Epithelial cell of proximal tubule (primary cell): ENCODE results near the gene CNNM4. TPM values are rescaled to one million over a fixed set of nuclear protein-coding genes. Genes with fewer than 3 reads are reported as not detected.

Experiments
- DNase-seq: peaks from one replicate; pipeline ENCODE4 v3.0.0-alpha.2; 2011; ENCODE audit warnings: low read depth
- H3K4me3 ChIP-seq: 2 replicates; pipeline ENCODE4 v1.5.1; 2011; ENCODE audit warnings: low read depth, mild to moderate bottlenecking, low read length
- total RNA-seq: library from RNA; depleted of rRNA; stranded (reverse); fragments of >200 nt; gene quantifications from 2 replicates; pipeline ENCODE4 v1.2.3, GENCODE V29; 2015
- TF ChIP-seq, protein P1 (sequence below): conservative IDR thresholded peaks from 2 replicates; pipeline ENCODE4 v1.5.1; 2012; ENCODE audit warnings: low read depth, mild to moderate bottlenecking, low read length

Gene CNNM4
- total RNA-seq, 1 donor from 2014 or later, result 5.7 TPM

DNA sequence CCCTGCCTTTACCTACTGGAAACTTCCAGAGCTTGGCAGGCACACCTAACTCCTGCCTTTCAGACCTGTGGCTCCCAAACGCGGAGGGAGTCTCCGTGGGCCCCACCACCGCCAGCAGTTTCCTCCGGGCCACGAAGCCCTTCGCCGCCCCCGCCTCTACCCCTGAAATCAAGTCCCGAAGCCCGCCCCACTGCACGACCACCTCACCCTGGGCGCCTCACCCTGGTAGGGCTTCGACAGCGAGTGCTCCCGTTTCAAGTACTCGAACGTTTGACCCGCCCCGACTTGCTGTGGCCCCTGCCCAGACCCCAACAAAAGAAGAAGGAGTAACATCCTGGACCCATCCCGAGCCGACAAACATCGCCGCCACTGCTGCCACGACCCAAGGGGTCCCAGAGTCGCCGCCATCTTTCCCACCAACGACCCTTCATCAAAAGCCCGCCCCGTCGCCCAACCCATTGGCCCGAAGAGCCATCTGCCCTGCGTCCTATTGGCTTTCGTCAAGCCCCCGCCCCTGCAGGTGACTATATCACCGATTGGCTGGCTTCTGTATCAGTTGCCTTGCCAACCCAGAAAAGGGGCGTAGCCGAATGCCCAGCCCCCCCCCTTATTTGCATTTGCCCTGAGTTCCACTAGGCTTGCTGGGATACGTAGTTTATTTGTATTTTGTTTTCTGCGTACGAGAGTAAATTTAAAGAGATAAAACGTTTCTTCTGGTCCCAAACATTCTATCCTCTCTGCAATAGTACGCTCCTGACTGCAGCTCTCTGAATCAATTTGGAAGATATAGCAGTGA, 20.9 kb upstream of the CNNM4 start, which contains the start of gene LMAN2L:
LMAN2L (minus strand) TSS at position 432 of the 796 bp plus-strand sequence; CDS start at position 408, 24 bp downstream.
- TF ChIP-seq, protein P1, sequence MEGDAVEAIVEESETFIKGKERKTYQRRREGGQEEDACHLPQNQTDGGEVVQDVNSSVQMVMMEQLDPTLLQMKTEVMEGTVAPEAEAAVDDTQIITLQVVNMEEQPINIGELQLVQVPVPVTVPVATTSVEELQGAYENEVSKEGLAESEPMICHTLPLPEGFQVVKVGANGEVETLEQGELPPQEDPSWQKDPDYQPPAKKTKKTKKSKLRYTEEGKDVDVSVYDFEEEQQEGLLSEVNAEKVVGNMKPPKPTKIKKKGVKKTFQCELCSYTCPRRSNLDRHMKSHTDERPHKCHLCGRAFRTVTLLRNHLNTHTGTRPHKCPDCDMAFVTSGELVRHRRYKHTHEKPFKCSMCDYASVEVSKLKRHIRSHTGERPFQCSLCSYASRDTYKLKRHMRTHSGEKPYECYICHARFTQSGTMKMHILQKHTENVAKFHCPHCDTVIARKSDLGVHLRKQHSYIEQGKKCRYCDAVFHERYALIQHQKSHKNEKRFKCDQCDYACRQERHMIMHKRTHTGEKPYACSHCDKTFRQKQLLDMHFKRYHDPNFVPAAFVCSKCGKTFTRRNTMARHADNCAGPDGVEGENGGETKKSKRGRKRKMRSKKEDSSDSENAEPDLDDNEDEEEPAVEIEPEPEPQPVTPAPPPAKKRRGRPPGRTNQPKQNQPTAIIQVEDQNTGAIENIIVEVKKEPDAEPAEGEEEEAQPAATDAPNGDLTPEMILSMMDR, result peak; percentile 4
- DNase-seq, result peak; percentile 59
- H3K4me3 ChIP-seq, result peak within 1 kb of the TSS; percentile 93

DNA sequence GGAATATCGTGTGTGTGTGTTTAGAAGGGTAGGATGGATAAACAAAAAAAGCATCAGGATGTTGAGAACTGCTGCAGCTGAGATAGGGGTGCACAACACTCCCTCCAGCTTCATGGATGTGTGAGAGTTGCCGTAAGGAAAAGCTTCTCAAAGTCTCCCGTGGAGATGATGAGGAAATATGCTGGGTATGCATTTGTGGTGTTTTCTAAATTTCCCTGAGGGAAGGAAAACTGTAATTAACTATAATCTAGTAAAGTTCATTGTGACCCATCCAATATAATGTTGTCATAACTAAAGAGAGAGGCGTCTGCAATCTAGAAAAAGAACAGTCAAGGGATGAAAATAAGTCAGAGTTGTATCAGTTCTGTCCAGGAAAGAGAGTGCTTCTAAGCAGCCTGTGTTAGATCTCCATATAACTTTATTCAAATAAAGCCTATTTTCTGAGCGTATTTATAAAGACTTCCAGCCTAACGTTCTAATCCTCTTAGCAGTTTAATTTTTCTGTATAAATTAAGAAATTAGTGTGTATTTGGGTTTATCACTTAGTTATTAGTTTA, 13.6 kb upstream of the CNNM4 start:
- DNase-seq, result no peak
- TF ChIP-seq, protein P1, result no peak
- H3K4me3 ChIP-seq, result no peak overlapping the region

DNA sequence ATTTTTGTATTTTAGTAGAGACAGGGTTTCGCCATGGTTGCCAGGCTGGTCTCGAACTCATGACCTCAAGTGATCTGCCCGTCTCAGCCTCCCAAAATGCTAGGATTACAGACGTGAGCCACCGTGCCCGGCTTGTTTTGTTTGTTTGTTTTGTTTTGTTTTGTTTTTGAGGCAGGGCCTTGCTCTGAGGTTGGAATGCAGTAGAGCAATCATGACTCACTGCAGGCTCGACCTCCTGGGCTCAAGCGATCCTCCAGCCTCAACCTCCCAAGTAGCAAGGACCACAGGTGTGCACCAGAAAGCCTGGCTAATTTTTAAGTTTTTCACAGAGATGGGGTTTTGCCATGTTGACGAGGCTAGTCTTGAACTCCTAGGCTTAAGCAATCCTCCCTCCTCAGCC, 8.9 kb upstream of the CNNM4 start:
- TF ChIP-seq, protein P1, result no peak
- no peak overlapping the region for H3K4me3 ChIP-seq
- DNase-seq, result no peak

DNA sequence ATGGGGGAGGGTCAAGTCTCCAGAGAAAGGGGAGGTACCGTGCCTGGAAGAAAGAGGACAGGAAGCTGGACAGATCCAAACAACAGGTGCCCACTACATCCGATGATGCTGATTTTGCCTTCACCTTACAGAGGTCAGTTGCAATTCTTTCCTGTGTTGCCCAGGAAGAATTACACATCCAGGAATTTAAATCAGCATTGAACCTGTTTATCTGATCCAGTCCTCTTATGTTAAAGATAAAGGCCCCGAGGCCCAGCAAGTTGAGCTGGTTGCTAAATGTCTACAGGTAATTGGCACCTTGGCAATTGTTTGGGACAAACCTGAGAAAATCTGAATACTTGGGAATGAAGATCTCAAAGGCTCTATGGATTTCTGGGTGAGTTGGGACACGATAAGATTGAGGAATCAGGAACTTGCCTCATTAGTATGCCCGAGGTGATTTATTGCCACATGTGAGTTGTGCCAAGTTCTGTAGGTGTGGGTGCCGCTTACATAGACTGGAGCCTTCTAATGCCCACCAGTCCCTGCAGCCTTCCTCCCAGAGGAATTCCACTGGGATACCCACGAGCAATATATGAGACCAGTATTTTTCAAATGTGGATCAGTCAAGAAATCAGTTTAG, 6.9 kb upstream of the CNNM4 start:
- TF ChIP-seq, protein P1, result no peak
- DNase-seq, result no peak
- H3K4me3 ChIP-seq, result no peak overlapping the region

DNA sequence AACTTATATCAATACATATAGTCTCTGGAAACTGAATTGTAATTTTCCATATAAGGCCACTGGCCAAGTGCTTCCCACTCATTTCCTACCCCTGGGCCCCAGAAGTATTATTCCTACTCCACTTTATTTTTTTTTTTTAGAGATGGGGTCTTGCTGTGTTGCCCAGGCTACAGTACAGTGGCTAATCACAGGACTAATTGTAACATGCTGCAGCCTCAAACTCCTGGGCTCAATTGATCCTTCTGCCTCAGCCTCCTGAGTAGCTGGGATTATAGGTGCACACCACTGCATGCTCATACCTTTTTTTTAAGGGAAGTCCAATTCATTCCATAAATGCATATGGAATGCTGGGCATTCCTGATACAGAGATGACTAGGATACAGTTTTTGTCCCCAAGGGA, 6.4 kb upstream of the CNNM4 start:
- TF ChIP-seq, protein P1, result no peak
- H3K4me3 ChIP-seq, result no peak overlapping the region
- no peak for DNase-seq

DNA sequence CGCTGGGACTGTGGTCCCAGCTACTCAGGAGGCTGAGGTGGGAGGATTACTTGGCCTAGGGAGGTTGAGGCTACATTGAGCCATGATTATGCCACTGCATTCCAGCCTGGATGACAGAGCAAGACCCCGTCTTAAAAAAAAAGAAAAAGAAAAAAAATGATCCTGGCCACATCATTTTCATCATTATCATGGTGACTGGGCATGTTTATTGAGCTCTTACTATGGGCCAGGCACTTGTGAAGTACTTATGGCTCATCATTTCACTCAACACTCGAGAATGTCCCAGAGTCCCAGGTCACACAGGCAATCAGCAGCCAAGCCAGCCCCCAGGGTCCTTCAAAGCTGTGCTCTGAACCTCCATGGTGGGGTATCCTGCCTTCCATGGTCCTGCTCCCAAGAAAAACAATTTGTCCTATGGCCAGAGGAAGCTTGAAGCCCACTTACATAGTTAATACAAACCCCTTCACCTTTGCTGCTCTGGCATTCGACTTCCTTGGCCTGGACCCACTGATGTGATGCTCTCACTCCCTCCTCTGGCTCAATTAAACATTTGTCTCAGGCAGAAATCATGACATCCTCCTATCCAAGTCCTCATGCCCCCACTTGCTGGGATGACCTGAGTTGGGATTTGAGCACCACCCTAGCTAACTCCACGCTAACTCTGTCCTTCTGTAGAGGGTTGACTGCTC, 3.8 kb upstream of the CNNM4 start:
- H3K4me3 ChIP-seq, result no peak overlapping the region
- no peak for DNase-seq
- TF ChIP-seq, protein P1, result no peak
